IPS-20b (cell line): ENCODE results near the gene LRRC8B.
A peak's percentile ranks its signal among the peaks of the same experiment; 100 is the strongest.
"Not testable (repeated sequence)": the region's sequence is repeated elsewhere in the genome, so short reads cannot be mapped to it uniquely, and the experiment has no call there.

ENCODE experiments used
- H3K27ac ChIP-seq: one replicate; pipeline ENCODE4 v1.5.1; 2013; ENCODE audit warnings: low read length
- H3K27me3 ChIP-seq: 2 replicates; pipeline ENCODE4 v1.6.1; 2013; ENCODE audit warnings: mild to moderate bottlenecking, low read length, inconsistent platforms; ENCODE audit not compliant: insufficient read depth
- H3K36me3 ChIP-seq: 2 replicates; pipeline ENCODE4 v1.6.1; 2013; ENCODE audit warnings: low read depth, mild to moderate bottlenecking, inconsistent platforms, low read length, moderate library complexity; ENCODE audit not compliant: insufficient read depth
- H3K4me1 ChIP-seq: 2 replicates; pipeline ENCODE4 v1.6.1; 2013; ENCODE audit warnings: mild to moderate bottlenecking, control low read depth, inconsistent platforms, low read length, moderate library complexity; ENCODE audit not compliant: insufficient read depth
- H3K4me3 ChIP-seq: 2 replicates; pipeline ENCODE4 v1.5.1; 2013; ENCODE audit warnings: mild to moderate bottlenecking, low read length, inconsistent platforms
- H3K9ac ChIP-seq: 2 replicates; pipeline ENCODE4 v1.6.1; 2013; ENCODE audit warnings: low read depth, mild to moderate bottlenecking, inconsistent platforms, low read length, moderate library complexity
- H3K9me3 ChIP-seq: 2 replicates; pipeline ENCODE4 v1.6.1; 2013; ENCODE audit warnings: mild to moderate bottlenecking, low read depth, low read length, inconsistent platforms; ENCODE audit not compliant: insufficient read depth

Gene LRRC8B

GRCh38 chr1:89590341-89591080 lies 65.9 kb downstream of the LRRC8B start:
- Histone ChIP-seq H3K27ac (no peak overlapping the region), H3K9ac (no peak overlapping the region), H3K36me3 (peaks cover 6% of the 10 kb centered on the region; the same call in 1 of the 2 replicates), H3K9me3 (no peaks in the 10 kb centered on the region), H3K4me1 (peaks cover 29% of the 10 kb centered on the region; the same call in 1 of the 2 replicates), H3K4me3 (no peak overlapping the region), H3K27me3 (no peaks in the 10 kb centered on the region)

- H3K4me1 ChIP-seq: peaks cover 36% of the 10 kb centered on the region
- H3K36me3 ChIP-seq, H3K27me3 ChIP-seq, H3K27ac ChIP-seq, H3K9me3 ChIP-seq, H3K4me3 ChIP-seq, H3K9ac ChIP-seq: not testable (repeated sequence)
Measured at GRCh38 chr1:89592861-89593302, 68.3 kb downstream of the LRRC8B start.

- no peaks in the 10 kb centered on the region for H3K9me3 ChIP-seq
- no peak overlapping the region; the same call in 1 of the 2 replicates for H3K9ac ChIP-seq
- H3K27me3 ChIP-seq: no peaks in the 10 kb centered on the region
- no peak overlapping the region for H3K4me3 ChIP-seq
- H3K4me1 ChIP-seq: peaks cover 48% of the 10 kb centered on the region
- no peaks in the 10 kb centered on the region; the same call in 1 of the 2 replicates for H3K36me3 ChIP-seq
- H3K27ac ChIP-seq: no peak overlapping the region
Measured at GRCh38 chr1:89594096-89594740, 69.6 kb downstream of the LRRC8B start.

DNA sequence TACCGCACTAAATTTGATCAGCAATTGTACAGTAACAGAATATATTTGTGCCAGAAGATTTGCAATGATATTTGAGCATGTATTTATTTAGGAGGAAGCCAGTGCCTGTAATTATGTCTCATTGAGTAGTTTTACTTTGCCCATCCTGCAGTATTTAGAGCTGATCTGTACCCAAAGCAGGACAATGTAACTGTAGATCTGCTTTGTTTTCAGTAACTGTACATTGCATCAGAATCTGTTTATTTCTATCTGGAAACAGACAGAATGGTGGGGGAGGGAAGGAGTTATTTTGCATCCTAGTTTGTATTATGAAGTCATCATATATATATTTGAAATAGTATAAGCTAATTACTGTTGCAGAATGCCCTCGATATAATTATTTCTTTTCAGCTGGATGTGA lies 72.1 kb downstream of the LRRC8B start:
- Histone ChIP-seq H3K27me3 (no peaks in the 10 kb centered on the region), H3K27ac (no peak overlapping the region), H3K4me1 (peaks cover 45% of the 10 kb centered on the region), H3K36me3 (no peaks in the 10 kb centered on the region; the same call in 1 of the 2 replicates), H3K9me3 (no peaks in the 10 kb centered on the region), H3K9ac (no peak overlapping the region), H3K4me3 (no peak overlapping the region)

- peak overlapping the region; percentile 48 for H3K4me3 ChIP-seq
- H3K9me3 ChIP-seq: no peaks in the 10 kb centered on the region
- H3K27me3 ChIP-seq: no peaks in the 10 kb centered on the region
- peaks cover 42% of the 10 kb centered on the region for H3K4me1 ChIP-seq
- peak overlapping the region; percentile 25; the same call in 1 of the 2 replicates for H3K9ac ChIP-seq
- no peaks in the 10 kb centered on the region for H3K36me3 ChIP-seq
- peak overlapping the region; percentile 4 for H3K27ac ChIP-seq
Measured at GRCh38 chr1:89598450-89599331, 74.1 kb downstream of the LRRC8B start.

DNA sequence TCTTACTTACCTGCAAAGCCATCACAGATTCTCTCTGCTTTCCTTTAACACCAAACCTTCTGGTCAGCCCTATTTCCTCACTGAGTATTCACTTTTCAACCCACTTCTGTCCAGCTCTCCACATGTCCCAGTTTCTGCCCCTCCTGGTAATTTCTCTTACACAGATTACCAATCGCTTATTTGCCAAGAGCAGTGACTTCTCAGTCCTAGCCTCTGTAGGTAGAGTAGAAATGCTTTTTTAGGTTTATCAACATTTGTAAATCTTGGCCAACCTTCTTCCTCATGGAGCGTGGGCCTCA lies 74.7 kb downstream of the LRRC8B start:
- H3K27ac ChIP-seq: no peak overlapping the region
- H3K9ac ChIP-seq: peak overlapping the region; percentile 5; the same call in 1 of the 2 replicates

GRCh38 chr1:89600451-89601224 lies 76.0 kb downstream of the LRRC8B start:
- Histone ChIP-seq H3K27ac (no peak overlapping the region), H3K9me3 (no peaks in the 10 kb centered on the region), H3K27me3 (no peaks in the 10 kb centered on the region), H3K9ac (no peak overlapping the region), H3K4me3 (no peak overlapping the region), H3K4me1 (peaks cover 32% of the 10 kb centered on the region), H3K36me3 (no peaks in the 10 kb centered on the region)

More for the DNA sequence above, 74.7 kb downstream of the LRRC8B start:
- Histone ChIP-seq H3K27me3 (no peaks in the 10 kb centered on the region), H3K36me3 (no peaks in the 10 kb centered on the region), H3K4me3 (no peak overlapping the region; the same call in 1 of the 2 replicates), H3K9me3 (no peaks in the 10 kb centered on the region), H3K4me1 (peaks cover 38% of the 10 kb centered on the region)

- H3K27me3 ChIP-seq: no peaks in the 10 kb centered on the region
- H3K36me3 ChIP-seq: no peaks in the 10 kb centered on the region
- H3K9me3 ChIP-seq: no peaks in the 10 kb centered on the region
- no peak overlapping the region for H3K27ac ChIP-seq
- H3K9ac ChIP-seq: no peak overlapping the region
- peaks cover 18% of the 10 kb centered on the region; the same call in 1 of the 2 replicates for H3K4me1 ChIP-seq
- H3K4me3 ChIP-seq: no peak overlapping the region
Measured at GRCh38 chr1:89602871-89603404, 78.3 kb downstream of the LRRC8B start.

DNA sequence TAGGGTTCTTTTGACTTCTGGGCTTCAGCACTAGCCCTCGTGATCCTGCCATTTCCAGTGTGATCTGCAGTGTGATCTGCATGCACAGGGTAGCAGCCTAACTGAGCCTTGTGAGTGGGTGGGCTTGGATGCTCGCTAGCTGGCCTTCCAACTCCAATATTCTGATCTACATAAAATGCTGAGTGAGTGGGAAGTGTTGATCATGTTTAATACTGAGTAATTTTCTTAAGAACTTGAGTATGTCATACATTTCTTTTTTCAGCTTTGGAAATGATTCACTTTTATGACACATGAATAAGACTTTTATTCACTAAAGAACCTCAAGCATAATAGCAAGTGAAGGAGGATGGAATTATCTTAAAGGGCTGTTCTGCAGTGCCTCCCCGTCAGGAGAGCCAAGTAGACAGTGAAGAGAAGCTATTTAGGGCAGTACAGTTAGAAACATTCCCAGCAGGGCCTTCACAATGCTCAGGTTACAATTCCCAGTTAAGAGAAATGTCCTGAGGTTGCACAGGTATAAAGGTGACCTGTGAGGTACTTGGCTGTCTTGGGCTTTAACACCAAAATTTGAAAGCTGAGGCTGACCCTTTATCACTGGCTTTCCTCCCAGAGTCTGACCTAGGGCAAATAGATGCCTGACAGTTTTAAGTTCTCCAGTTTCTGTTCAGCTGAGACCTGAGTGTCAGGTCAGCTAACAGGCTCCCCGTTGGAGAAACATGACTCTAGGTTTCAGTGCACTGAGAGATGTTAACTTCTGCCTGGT lies 79.2 kb downstream of the LRRC8B start:
- Histone ChIP-seq H3K9me3 (no peaks in the 10 kb centered on the region), H3K27ac (no peak overlapping the region), H3K9ac (no peak overlapping the region), H3K4me3 (no peak overlapping the region), H3K36me3 (no peaks in the 10 kb centered on the region), H3K4me1 (peaks cover 9% of the 10 kb centered on the region; the same call in 1 of the 2 replicates), H3K27me3 (no peaks in the 10 kb centered on the region)

DNA sequence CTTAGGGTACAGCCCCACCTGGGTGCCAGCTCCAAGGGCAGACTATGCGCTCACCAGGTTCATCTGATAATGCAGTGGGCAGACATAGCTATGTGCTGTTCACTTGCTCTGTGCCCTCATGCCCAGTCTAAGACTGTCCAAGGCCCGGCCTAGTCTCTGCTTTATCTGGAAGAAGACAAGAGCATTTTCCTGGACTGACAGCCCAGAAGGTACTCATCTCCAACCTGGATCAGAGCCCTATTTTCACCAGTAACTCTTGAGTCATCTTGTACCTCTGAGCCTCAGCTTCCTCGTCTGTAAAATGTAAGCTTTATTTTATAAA lies 79.7 kb downstream of the LRRC8B start:
- Histone ChIP-seq H3K36me3 (no peaks in the 10 kb centered on the region), H3K27me3 (no peaks in the 10 kb centered on the region), H3K4me3 (no peak overlapping the region), H3K27ac (no peak overlapping the region), H3K9me3 (no peaks in the 10 kb centered on the region), H3K9ac (no peak overlapping the region), H3K4me1 (peaks cover 5% of the 10 kb centered on the region; the same call in 1 of the 2 replicates)
